A673 (cell line): ENCODE data around the gene HSPB7.

ENCODE experiments used
- EZH2 ChIP-seq: fragments of 200-600 bp; sonication (generic); IDR thresholded peaks from 2 replicates; pipeline ENCODE4 v1.6.1; 2017; ENCODE audit warnings: borderline replicate concordance, low read depth, mild to moderate bottlenecking, mixed read lengths, antibody characterized with exemption, low read length; ENCODE audit not compliant: poor library complexity, severe bottlenecking
- TF ChIP-seq, protein P1 (sequence below): fragments of 300-800, 200-600 bp; sonication (generic); conservative IDR thresholded peaks from 2 replicates; pipeline ENCODE4 v1.5.1; 2017; ENCODE audit warnings: low read depth, mild to moderate bottlenecking, antibody characterized with exemption, low read length, moderate library complexity, mixed read lengths

DNA sequence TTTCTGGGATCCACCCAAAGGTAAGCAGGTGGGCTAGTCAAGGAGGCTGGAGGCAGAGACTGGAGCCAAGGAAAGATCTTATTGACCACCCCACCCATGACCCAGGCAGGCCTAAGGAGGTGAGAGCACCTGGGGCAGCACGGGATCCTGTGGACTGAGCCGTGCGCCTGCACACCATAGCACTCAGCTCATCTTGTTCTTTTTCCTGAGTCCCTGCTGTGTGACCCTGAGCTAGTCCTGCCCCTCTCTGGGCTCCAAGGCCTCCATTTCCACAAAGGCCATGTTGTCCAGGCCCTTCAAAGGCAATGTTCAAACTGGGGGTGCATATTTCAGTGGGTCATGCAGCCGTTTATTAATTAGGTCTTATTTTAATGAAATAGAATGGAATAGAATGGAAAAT, 48.4 kb upstream of the HSPB7 start:
- TF ChIP-seq, protein P1, sequence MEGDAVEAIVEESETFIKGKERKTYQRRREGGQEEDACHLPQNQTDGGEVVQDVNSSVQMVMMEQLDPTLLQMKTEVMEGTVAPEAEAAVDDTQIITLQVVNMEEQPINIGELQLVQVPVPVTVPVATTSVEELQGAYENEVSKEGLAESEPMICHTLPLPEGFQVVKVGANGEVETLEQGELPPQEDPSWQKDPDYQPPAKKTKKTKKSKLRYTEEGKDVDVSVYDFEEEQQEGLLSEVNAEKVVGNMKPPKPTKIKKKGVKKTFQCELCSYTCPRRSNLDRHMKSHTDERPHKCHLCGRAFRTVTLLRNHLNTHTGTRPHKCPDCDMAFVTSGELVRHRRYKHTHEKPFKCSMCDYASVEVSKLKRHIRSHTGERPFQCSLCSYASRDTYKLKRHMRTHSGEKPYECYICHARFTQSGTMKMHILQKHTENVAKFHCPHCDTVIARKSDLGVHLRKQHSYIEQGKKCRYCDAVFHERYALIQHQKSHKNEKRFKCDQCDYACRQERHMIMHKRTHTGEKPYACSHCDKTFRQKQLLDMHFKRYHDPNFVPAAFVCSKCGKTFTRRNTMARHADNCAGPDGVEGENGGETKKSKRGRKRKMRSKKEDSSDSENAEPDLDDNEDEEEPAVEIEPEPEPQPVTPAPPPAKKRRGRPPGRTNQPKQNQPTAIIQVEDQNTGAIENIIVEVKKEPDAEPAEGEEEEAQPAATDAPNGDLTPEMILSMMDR = no peak
- no peak for TF ChIP-seq EZH2
